Measurements from ENCODE around the gene AK5.

- TF ChIP-seq KMT2B (CRISPR knock-in tag; IDR thresholded peaks at IDR 0.05) (no peak), TBL1XR1 (IDR thresholded peaks at IDR 0.05; ENCODE audit: borderline replicate concordance, low read length, partially characterized antibody) (no peak), POLR2AphosphoS5 (IDR thresholded peaks at IDR 0.05; ENCODE audit: low read depth, low read length) (no peak), ZBTB49 (CRISPR knock-in tag; IDR thresholded peaks at IDR 0.05; ENCODE audit: borderline replicate concordance) (no peak), ZNF253 (CRISPR knock-in tag; IDR thresholded peaks at IDR 0.05; ENCODE audit: borderline replicate concordance) (no peak), ATF2 (CRISPR knock-in tag; IDR thresholded peaks at IDR 0.05) (no peak), ZBTB4 (CRISPR knock-in tag; IDR thresholded peaks at IDR 0.05; ENCODE audit: borderline replicate concordance) (no peak), ZHX1 (CRISPR knock-in tag; IDR thresholded peaks at IDR 0.05; ENCODE audit: low read depth) (no peak), JUND (CRISPR knock-in tag; IDR thresholded peaks at IDR 0.05) (no peak), ZNF335 (CRISPR knock-in tag; IDR thresholded peaks at IDR 0.05) (no peak), CTCF (CRISPR knock-in tag; IDR thresholded peaks at IDR 0.05) (no peak), REST (IDR thresholded peaks at IDR 0.05; ENCODE audit: borderline replicate concordance in 1 of 2, low read depth in 1 of 2, low read length in 2 of 2) (no peak), ZNF569 (CRISPR knock-in tag; IDR thresholded peaks at IDR 0.05; ENCODE audit: borderline replicate concordance) (no peak), MXI1 (IDR thresholded peaks at IDR 0.05; ENCODE audit: borderline replicate concordance, low read depth, low read length) (no peak)
Observed at GRCh38 chr1:77273891-77274290, 7.9 kb upstream of the AK5 start.
